Astrocyte (in vitro differentiated cells and primary cell): Measurements from ENCODE around the gene CRYBG3.

ENCODE experiments used
- EZH2 ChIP-seq: IDR thresholded peaks from 2 replicates; pipeline ENCODE4 v1.6.1; 2012; ENCODE audit warnings: mild to moderate bottlenecking, low read length, inconsistent platforms; ENCODE audit not compliant: insufficient read depth
- TF ChIP-seq, protein P1 (sequence below): IDR thresholded peaks from 2 replicates; pipeline ENCODE4 v1.5.1; 2011; ENCODE audit warnings: low read depth, mild to moderate bottlenecking, inconsistent platforms, low read length, moderate library complexity; ENCODE audit not compliant: insufficient read depth

DNA sequence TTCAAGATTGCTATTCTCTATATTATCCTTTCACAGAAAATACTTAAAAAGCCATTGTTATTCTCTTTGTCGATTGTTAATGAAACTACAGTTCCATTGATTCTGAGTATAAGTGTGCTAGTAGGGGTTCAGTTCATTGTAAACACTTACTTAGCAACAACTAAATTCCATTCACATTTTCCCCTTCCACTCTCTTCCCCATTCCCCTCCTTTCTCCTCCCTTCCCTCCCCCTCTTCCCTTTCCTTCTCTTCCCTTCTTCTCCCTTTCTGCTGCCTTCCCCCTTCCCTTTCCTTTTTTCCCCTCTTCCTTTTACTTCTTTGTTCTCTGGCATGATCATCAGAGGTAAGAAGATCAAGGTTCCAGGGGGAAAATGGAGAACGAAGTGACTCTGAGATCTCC is 171.7 kb downstream of the CRYBG3 start:
- TF ChIP-seq EZH2: no peak
- TF ChIP-seq, protein P1, sequence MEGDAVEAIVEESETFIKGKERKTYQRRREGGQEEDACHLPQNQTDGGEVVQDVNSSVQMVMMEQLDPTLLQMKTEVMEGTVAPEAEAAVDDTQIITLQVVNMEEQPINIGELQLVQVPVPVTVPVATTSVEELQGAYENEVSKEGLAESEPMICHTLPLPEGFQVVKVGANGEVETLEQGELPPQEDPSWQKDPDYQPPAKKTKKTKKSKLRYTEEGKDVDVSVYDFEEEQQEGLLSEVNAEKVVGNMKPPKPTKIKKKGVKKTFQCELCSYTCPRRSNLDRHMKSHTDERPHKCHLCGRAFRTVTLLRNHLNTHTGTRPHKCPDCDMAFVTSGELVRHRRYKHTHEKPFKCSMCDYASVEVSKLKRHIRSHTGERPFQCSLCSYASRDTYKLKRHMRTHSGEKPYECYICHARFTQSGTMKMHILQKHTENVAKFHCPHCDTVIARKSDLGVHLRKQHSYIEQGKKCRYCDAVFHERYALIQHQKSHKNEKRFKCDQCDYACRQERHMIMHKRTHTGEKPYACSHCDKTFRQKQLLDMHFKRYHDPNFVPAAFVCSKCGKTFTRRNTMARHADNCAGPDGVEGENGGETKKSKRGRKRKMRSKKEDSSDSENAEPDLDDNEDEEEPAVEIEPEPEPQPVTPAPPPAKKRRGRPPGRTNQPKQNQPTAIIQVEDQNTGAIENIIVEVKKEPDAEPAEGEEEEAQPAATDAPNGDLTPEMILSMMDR: no peak
